RPMI8226 (cell line): ENCODE data around the gene STYX.

Experiments used
- DNase-seq: peaks from one replicate; pipeline ENCODE4 v3.0.0-alpha.2; 2015

Gene STYX, protein sequence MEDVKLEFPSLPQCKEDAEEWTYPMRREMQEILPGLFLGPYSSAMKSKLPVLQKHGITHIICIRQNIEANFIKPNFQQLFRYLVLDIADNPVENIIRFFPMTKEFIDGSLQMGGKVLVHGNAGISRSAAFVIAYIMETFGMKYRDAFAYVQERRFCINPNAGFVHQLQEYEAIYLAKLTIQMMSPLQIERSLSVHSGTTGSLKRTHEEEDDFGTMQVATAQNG

DNA sequence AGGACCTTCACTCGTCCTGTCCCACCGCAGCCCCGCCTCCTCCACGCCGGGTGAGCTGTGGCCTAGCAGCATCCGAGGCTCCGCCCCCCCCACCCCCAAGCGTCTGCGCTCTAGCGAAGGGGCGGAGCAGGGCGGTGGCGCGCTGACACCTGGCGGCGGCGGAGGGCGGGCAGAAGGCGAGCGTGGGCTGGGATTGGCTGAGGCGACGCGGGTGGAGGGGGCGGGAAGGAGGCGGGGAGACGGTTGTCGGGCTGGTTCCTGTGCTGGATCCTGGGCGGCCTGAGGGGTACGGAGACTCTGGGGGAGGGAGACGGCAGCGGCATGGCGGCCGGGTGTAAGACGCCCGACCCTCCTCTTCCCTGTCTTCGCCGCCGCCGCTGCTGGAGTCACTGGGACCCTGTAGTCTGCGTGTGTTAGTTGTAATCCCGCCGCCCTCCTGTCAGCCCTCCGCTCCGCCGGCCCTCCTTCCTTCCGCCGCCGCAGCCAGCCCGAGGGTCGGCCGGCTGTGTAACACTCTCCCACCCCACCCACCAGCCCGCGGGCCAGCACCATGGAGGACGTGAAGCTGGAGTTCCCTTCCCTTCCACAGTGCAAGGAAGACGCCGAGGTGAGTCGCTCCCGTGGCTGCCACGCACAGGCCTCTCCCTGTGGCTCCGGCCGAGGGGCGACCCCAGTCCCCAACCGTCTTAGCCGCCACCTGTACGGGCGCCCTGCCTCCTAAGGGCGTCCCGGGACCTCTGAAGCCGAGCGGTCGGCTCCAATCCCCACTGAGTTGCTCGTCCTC, at the start of gene STYX:
STYX (plus strand) TSS at position 242 of the 784 bp plus-strand sequence; CDS start at position 551, 309 bp downstream.
- peak; percentile 97 for DNase-seq

DNA sequence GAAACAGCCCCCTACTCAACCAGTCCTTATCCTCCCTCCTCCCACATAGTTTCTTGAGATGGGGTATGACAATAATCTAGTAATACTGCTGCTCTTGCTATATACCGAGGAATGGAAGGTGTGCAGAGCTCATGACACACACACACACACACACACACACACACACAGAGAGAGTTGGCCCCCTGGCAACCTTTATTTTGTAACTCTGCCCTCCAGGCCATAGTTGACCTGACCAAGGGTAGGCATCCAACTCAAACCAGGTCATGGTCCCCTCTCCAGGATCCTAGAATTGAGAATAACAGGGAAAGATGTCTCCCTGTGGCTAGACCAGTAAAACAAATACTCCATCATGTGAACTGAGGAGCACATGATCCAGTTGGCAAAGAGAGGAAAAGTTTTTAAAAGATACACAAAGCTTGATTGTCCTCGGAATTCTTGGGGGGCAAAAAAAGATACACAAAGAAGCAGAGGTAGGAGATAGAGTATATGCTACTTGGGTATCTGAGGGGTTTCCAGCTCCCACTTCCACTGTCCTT, 45.9 kb upstream of the STYX start:
- DNase-seq: no peak

DNA sequence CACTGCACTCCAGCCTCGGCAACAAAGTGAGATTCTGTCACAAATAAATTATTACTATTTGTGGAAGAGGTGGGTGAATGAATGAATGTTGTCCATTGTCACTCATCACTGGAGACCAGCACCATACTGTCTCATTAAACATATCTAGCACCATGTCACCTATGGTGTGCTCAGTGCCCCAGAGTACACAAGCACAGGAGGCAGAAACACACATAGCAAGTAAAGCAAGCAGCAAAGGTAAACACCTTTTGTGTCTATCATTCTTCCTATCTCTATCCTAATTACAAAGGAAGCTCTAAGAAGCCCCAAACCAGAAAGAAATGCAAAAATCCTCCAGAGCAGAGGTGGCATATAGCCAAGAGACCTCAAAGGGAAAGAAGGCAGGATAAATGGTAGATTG, 43.8 kb upstream of the STYX start:
- no peak for DNase-seq

DNA sequence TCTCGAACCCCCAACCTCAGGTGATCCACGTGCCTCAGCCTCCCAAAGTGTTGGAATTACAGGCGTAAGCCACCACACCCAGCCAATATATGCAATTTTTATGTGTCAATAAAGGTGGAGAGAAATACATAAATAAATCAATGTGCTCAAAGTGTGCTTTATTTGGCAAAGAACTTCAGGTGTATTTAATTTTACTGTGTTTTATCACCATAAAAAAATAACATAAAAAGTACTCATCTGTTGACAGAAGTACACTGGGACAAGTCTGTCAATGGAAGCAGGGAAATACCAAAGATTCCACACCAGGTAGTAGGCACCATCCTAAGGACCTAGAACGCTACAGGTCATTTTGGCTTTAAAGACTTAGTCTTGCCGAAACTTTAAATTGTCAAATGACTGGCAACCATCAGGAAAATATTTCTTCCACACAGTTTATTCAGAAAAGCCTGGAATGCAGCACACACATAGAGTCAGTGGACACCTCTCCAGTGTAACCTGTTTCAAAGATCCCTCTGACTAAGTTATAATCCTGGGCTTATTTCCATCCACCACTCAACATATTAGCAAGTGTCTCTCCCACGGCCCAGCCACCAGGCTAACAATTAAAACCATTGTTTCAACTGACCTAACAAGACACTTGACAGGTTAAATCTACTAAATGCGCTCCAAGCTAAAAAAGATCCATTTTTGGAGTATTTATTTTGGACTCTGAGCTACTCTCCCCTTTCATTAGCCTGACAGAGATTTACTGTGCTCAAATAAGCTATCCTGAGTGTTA, 38.8 kb upstream of the STYX start:
- no peak for DNase-seq

DNA sequence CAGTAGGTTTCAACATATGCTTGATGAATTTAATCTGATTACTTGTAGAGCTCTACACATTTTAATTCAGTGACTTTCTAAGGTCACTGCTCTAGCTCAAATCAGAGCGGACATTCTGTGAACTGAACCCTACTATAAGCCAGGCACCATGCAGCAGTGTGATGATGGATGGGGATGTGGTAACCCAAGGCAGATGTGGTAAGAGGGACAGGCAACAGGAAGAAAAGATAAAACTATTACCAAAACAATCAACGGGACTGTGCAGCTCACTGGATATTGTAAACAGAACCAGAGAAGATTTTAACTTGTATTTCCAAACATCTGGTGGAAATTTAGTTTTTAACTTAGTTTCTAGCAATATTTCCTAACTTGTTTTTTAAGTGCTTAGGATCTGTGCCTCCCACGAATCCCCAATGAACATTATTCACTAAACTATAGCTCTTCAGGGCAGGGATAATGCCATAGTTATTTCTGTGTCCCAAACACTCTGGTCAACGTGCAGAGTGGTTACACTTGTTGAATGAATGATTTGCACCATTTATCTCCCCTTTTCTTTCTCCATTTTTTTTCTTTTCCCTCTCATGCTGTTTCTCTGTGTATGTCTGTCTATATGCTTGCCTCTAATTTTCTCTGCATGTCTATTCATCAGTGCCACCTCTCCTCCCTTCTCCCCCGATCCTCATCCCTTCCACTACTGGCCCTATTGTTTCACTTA, 37.6 kb upstream of the STYX start:
- no peak for DNase-seq

DNA sequence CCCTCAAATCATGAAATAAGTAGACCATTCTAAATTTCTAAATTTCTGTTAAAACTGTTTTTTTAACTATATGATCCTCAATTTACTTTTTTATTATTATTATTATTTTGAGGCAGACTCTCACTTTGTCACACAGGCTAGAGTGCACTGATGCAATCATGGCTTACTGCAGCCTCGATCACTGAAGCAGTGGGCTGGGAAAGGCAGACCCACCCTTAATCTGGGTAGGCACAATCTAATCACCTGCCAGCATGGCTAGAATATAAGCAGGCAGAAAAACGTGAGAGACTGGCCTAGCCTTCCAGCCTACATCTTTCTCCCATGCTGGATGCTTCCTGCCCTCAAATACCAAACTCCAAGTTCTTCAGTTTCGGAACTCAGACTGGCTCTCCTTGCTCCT, 36.9 kb upstream of the STYX start:
- DNase-seq: no peak

DNA sequence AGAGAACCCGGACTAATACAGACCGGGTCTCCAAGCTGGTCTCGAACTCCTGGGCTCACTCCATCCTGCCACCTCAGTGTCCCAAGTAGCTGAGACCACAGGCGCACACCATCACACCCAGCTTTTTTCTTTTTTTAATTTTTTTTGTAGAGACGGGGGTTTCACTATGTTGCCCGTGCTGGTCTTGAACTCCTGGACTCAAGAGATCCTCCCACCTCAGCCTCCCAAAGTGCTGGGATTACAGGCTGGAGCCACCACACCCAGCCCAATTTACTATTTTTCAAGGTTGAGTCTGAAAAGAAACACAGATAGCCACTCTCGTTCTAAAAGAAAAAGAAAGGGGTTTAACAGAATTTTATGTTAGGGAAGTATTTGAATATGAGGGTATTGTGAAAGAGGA, 36.4 kb upstream of the STYX start:
- no peak for DNase-seq

DNA sequence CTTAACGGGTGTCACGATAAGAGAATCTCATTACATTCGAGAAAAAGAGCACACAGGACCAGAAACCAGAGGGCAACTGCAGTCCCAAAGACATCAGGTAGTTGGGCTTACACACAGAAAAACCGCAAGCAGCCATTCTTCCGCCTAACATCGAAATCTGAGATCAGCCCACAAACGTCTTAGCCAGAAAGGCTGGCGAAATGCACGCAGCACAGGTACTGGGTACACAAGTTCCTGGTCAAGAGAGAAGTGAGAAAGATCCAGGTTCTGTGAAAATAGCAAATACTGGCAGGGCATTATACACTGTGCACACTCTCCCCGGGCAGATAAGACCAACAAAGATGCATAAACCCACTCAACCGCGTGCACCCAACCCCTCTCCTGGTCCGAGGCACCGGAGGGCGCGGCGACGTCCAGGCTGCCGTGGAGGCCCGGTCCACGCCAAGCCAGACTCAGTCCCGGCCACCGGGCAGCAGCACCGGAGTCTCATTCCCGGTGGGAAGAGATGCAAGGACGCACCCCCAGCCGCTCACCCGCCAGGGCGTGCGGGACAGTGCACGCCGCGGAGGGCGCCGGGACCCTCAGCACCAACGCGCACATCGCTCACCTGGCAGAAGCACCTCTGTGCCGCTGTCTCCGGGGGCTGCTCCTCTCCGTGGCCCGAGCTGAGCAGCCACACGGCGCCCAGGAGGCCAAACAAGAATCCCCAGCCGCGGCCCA, 35.0 kb upstream of the STYX start:
- peak; percentile 76 for DNase-seq

DNA sequence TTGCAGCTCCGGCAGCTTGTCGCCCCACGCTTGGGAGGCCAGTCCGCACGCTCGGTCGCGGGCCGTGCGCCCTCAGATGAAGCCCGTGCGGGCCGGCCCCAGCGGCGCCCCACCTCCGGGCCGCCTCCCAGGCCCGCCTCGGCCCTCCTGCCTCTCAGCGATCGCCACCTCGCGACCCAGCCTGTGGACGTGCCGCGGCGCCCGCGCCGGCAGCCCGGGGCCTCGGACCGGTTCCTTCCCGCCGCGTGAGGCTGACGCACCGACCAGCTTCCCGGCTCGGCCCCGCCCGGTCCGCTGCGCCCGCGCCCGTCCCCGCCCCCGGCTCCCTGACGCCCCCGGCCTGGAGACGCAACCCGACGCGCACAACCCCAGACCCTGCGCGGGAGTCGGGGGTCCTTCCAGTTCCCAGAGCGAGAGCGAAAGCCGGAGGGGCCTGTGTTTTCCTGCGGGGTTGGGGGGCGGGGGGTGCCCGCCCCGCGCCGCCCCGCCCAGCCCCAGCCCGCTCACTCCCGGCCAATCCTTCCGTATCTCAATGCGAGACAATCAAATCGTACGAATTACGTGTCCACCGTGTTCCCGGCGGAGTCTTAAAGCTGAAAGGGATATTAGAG, 34.4 kb upstream of the STYX start, which contains the start of gene ERO1A:
ERO1A (minus strand) TSS at position 78 of the 611 bp plus-strand sequence; CDS start at position 1, 77 bp downstream.
- peak; percentile 63 for DNase-seq

DNA sequence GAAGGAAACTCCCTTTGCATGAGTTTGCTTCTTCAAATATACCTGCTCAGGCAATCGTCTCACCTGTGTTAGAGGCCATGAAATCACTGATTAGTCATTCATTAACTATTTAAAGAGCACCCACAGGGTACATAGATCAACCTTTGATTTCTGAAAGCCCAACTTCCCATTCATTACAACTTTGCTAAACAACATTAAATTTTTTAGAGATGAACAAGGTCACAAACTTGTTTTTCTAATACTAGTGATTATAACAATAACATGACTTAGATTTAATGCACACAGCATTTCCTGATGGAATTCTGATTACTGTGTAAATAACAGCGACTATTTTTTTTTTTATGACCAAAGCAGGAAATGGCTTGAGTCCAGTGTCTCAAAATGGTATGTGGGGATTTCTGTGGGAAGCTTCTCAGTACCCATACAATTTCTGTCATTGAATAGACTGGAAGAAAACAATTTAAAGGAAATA, 29.2 kb upstream of the STYX start:
- DNase-seq: no peak

DNA sequence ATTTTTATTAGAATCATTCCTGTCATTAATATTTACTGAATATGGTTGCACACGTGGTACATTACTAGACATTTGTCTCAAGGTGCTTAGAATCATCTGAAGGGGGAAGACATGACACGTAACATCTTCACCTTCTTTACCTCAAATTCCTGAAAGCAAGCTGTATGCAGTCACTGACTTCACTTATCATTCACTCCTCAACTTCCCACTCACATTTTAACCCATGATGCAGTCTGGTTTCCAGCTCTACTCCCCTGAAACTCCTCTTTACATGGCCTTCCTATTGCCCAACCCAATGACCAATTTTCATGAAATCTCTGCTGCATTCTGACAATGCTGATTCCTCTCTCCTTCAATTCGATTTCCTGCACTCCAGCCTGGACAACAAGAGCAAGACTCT, 28.7 kb upstream of the STYX start:
- no peak for DNase-seq

DNA sequence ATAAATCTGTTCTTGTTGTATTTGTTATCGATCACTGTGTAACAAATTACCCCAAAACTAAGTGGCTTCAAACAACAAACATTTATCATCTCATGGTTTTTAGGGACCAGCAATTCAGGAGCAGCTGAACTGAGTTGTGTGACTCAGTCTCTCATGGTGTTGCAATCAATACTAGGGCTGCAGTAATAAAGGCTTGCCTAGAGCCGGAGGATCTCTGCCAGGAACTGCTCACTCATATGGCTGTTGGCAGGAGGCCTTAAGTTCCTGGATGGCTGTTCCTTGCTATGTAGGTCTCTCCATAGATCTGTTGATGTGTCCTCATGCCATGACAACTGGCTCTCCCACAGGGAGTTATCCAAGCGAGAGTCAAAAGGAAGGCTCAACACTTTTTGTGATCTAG, 26.7 kb upstream of the STYX start:
- no peak for DNase-seq

DNA sequence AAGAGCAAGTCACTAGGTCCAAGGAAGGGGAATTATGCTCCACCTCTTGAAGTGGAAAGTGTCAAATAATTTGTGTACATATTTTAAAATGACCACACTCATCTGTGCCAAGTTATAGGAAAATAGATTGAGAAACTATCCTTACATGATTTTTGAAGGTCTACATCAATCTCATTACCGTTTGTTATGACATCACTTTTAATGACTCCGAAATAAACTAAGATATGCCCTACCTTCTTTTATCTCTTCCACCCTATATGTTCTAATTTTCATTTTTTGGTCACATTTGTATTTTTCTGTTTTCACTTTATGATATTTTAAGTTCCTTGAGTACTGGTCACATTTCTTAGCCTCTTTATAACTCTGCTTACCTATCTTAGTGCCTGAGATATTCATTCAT, 26.3 kb upstream of the STYX start:
- no peak for DNase-seq

DNA sequence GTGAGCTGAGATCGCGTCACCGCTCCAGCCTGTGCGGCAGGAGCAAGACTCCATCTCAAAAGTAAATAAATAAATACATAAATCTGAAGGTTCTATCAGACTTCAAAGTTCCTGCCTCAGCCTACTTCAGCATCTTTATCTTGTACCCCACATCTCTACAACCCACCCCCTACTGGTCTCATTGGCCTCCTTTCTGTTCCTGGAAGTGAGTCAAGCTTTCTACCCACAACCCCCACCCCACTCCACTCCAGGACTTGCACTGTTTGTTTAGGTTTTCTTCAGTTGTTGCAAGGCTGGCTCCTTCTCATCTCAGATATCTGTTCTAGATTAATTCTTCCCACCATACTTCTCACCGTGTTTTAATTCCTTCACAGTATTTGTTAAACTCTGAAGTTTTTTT, 23.7 kb upstream of the STYX start:
- DNase-seq: no peak

DNA sequence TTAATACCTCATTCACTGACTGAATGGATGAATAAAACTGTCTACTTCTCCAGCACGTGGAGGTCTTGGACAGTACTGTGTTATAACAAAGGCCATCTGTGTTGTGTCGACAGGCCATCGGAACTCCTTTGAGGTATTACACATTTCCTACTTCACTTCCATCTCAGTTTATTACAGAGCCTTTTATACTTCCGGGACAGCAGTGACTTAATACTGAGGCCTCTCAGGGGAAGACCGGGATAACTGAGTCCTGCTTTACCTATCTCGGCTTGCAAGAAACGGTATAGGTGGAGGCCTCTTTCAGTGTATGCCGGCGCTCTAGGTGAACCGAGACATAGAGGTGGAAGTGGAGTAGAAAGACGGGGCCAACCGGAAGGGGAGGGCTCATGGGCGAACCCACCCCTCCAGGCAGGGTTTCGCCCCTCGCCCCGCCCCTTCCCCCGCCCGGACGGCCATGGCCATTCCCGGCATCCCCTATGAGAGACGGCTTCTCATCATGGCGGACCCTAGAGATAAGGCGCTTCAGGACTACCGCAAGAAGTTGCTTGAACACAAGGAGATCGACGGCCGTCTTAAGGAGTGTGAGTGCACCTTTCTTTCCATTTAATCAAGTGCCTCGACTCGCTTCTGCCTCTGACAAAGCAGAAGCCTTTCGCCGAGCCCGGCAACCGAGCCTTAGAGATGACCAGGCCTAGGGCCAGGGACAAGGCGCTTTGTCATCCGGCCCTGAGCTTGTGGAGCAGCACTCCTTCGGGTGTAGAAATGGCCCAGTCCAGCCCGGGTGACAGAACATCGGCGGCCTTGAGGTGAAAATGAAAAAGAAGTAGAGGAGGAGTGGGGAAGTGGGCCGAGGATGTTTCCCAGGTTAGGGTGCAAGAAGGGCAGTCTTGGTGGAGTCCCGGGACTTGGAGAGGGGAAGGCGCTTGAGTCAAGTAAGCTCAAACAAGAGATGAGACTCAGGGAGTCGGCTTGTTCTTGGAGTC, 23.0 kb upstream of the STYX start, which contains the start of gene PSMC6:
PSMC6 (plus strand) TSS at position 477 of the 983 bp plus-strand sequence; CDS start at position 497, 20 bp downstream.
- peak; percentile 89 for DNase-seq

DNA sequence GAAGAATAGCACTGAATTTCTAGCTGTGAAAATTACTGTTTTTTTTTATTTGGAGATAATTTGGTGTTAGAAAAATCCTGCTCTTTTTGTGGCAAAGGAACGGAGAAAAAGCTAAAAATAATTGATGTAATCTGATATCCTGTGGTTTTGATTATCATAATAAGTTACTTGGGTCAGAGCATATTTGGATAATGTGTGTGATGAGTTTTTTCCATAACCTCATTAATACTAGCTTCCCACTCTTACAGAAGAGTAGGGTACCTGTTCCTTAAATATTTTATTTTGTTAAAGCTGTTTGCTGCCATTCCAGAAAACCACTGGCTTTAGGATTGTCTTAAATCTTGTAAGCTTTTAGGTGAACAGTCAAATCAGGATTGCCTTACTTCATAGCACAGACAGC, 18.3 kb upstream of the STYX start:
- no peak for DNase-seq

DNA sequence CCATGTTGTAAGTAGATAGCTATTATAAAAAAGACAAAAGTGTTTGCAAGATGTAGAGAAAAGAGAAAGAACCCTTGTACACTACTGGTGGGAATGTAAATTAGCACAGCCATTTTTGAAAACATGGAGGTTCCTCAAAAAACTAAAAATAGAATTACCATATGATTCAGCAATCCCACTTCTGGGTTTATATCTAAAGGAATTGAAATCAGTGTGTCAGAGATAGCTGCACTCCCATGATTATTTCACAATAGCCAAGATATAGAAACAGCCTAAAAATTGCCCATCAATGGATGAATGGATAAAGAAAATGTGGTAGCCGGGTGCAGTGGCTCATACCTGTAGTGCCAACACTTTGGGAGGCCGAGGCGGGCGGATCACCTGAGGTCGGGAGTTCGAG, 13.8 kb upstream of the STYX start:
- no peak for DNase-seq

DNA sequence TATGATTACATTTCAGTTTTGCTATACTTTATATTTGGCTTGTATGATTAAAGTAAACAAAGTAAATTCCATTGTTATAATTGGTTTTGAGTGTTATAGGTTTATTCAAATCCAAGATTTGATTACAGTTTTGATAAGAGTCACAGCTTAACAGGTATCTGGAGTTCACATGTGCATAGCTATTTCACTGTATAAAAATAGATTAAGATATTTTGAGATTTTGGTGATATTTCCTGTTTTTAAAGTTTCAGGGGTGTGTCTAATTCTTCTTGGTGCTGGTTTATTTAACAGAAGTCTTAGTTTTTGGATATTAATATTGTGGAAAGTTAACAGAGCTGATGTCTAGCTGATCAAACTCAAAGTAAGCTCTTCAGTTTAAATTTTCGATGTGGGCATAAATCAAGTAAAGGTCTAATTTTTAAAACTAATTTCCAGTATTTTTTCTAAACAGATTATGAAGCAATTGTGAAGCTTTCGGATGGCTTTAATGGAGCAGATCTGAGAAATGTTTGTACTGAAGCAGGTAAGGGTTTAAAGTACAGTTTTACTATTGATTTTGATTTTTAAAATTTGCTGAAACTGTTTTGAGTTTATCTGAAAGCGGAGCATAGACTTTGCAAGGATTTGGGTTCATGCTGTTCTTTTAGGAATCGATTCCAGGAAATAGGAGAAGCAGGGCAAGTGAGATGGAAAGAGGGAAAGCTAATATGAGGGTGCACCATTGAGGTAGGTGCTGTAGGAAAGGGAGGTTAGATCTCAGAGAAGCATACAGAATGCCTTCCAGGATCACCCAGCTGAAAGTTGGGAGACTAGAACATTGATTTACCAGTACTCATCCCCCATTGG, 6.2 kb upstream of the STYX start:
- no peak for DNase-seq

DNA sequence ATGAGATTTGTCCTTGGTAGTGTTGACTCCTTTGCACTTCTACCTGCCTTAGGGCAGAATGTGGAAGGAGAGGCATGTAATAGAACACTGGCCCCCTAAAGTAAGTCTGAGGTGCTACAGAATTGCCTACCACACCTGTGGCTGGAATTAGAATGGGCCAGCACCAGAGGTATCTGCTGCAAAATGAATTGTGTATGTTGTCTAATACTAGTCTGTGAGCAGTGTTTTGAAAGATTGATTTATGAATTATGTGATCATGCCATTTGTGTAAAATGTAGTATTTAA, 5.7 kb upstream of the STYX start:
- DNase-seq: no peak
